SKM-1 (cell line): ENCODE data around the gene FCGR3A.
A peak's percentile ranks its signal among the peaks of the same experiment; 100 is the strongest.
"Not testable (repeated sequence)": the region's sequence is repeated elsewhere in the genome, so short reads cannot be mapped to it uniquely, and the experiment has no call there.

Experiments
- DNase-seq: peaks from one replicate; lab custom pipeline; 2025; ENCODE audit not compliant: unreplicated experiment; lab: John Stamatoyannopoulos, UW

FCGR3A gene

DNA sequence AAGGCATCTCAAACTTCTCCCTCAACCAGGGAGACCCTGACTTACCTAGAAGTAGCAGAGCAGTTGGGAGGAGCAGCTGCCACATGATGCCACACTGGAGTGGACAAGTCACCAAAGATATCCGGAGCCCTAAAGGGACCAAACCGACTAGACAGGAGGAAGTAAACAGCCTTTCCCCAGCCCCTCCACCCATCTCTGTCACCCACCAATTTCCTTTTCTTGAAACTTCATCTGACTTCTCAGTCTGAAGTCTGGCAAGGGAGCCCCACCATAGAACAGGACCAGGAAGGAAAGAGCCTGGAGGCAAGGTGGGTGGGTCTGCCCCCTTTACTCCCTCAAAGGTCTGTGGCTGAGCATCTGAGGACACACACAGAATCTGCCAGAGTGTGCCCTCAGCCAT is at the start of gene FCGR3A:
FCGR3A (minus strand) TSS at position 167 of the 400 bp plus-strand sequence; CDS start at position 85, 82 bp downstream.
- no peak for DNase-seq

GRCh38 chr1:161597077-161597476 is 47.5 kb upstream of the FCGR3A start:
- not testable (repeated sequence) for DNase-seq

DNA sequence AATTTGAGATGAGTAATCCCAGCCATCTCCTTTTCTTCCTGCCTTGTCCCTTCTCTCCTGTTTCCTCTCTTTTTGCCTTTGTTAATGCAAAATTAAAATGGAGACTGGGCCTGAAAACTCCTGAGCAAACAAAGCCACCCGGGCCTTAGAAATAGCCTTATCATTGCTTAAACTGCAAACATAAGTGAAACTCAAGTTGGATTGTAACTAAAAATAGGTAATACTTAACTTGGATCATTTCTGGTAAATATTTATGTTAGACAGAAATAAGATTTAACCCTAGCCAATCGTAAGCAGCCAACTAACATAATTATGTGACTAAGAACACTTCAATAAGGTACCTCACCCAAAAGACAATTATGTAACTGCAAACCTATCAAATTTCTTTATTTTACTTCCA is 46.0 kb upstream of the FCGR3A start:
- DNase-seq, result not testable (repeated sequence)

- DNase-seq, result not testable (repeated sequence)
These were observed 45.6 kb upstream of the FCGR3A start for GRCh38 chr1:161595173-161595572.

- not testable (repeated sequence) for DNase-seq
These were observed 44.8 kb upstream of the FCGR3A start for GRCh38 chr1:161594269-161594984.

GRCh38 chr1:161593092-161593755 is 43.6 kb upstream of the FCGR3A start:
- DNase-seq, result not testable (repeated sequence)

GRCh38 chr1:161592586-161592985 is 43.0 kb upstream of the FCGR3A start:
- DNase-seq, result not testable (repeated sequence)

DNA sequence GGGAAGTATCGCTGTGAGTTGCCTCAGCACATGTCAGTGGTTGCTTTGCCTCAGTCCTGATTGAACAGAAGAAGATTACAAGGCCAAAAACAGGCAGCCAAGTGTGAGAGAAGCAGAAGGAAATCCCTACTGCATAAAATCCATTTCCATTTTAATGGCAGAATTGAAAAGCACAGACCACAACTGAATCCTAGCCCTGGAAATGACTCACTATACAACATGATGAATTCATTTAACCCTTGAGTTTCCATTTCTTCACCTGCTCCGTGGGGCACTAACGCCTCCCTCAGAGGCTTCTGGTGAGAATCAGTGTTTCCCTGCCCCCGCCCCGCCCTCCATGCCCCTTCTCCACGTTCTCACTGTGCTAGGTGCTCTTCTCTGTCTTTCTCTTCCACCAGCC is 40.3 kb upstream of the FCGR3A start:
- DNase-seq, result not testable (repeated sequence)

- DNase-seq, result not testable (repeated sequence)
These were observed 39.7 kb upstream of the FCGR3A start for GRCh38 chr1:161589365-161589764.

DNA sequence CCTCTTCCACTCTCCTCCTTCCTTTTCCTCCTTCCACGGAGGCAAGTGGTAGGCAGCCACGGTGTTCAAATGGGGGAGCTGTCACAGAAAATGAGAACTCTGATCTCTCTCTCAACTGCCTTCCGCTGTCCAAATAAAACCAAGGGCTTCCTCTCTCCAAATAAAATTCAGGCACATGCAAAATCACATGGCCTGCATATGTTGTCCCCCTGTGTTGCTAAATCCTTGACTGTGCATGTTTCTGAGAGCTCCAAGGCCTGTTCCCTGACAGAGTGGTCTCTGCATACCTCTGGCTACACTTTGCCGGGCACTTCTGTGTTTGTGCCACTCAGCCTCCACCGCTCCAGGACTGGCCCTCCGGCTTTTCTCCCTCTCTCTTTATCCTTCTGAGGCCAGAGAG is 39.0 kb upstream of the FCGR3A start:
- DNase-seq, result not testable (repeated sequence)

GRCh38 chr1:161582882-161583281 is 33.3 kb upstream of the FCGR3A start:
- DNase-seq, result not testable (repeated sequence)

DNA sequence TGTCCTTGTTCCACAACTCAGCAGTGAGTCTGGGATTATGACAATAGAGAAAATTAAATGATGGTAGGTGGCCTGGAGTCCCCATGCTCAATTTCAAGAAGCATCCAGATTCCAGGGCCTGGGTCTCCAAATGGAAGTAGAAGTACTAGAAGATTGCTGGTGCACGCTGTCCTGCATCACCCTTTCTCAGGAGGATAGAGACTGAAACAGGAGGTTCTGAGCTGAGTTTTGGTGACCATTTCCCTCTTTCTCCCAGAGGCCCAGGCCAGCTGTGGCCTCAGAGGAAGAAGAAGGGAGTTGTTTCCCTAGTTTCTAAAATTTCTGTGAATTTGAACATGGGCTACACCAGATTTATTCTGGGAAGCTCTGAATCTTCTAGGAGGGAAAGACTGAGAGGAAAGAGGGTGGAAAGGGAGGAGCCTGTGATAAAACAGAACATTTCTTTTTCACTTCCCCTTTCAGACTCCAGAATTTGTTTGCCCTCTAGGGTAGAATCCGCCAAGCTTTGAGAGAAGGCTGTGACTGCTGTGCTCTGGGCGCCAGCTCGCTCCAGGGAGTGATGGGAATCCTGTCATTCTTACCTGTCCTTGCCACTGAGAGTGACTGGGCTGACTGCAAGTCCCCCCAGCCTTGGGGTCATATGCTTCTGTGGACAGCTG is 31.4 kb upstream of the FCGR3A start:
- not testable (repeated sequence) for DNase-seq

GRCh38 chr1:161579856-161580507 is 30.4 kb upstream of the FCGR3A start:
- not testable (repeated sequence) for DNase-seq

- DNase-seq, result not testable (repeated sequence)
These were observed 27.1 kb upstream of the FCGR3A start for GRCh38 chr1:161576676-161577075.

DNA sequence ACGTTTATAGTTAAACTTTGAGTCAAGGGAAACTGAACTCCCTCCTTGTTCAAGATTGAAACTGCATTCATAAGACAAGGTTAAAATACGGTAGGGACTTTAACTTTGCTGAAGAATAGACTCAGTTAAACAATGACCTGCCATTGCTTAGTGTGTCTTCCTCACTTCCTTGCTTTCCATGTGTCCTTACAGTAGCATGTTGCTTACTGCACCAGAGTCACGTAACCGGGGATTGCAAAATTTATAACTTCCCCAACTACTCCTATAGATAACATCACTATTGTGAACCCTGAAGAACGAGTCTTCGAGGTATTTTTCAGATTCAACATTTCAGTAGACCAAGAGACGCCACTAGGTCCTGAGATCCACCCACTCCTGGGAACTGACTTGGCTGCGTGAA is 22.1 kb upstream of the FCGR3A start:
- DNase-seq, result not testable (repeated sequence)

- DNase-seq, result not testable (repeated sequence)
These were observed 17.0 kb upstream of the FCGR3A start for GRCh38 chr1:161566602-161566960.

DNA sequence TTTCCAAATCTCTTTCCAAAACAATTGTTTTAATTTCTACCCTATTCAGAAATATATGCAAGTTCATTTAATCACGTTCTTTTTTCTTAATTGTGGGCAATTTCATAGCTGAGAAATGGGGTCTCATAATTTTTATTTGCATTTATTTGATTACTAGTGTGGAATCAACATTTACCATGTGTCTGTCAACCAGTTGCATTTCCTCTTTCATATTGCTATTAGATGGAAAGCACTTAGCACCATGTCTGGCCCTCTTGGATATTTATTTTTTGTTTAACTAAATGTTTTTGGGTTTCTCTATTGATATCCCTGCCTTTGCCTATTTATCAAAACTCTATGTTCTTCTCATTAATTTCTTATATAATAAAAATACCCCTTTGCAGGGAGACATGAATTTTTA is 13.9 kb upstream of the FCGR3A start:
- DNase-seq, result not testable (repeated sequence)

DNA sequence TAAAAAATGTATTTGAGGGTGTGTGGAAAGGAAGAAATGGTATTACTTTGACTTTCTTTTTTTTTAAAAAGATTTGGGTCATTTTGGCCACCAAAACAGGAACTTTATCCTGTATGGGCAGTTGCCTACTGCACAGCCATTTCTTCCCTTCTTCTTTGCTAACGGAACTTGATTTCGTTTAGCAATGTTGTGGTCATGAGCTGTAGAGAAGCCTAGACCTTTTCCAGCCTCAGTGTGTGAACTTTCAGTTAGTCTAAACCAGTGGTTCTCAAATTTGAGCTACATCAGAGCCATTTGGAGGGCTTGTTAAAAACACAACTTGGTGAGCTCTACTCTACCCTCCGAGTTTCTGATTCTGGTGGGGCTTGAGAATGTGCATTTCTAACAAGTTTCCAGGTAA is 12.8 kb upstream of the FCGR3A start:
- DNase-seq, result not testable (repeated sequence)

DNA sequence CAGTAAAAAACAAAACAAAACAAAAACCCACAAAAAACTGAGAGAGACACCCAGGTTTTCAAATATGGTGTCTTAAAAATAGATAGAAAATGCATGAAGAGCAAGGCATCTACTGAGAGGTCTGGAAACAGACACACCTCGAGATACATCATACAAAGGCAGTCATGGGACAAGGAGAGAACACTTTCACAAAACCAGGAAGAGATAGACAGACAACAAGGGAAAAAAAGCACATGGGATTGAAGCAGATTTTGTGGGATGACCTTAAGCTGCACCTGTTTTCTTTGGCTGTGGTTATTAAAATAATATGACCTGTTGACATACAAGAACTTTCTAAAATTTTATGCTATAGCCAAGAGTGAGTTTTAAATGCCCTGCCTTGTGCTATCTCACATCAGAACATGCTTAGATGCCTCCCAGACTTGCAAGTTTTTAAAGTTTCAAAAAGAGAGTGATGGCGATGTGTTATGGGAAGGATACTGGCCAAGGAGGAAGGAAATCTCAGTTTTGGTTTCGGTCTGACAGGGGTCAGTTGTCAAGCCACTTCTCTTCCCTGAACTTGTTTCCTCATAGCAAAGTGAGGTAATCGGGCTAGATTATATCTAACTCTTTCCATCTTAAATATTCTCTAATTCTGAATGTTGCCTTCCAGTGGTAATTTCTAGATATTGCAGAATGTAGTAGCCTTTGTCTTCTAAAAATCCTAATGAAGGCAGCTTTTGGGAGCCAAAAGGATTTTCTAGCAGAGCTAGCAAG is 11.5 kb upstream of the FCGR3A start:
- DNase-seq, result peak; percentile 96
